GM12874 (cell line): ENCODE data around the gene SLC26A2.

Experiments
- CTCF ChIP-seq: IDR thresholded peaks from 2 replicates; pipeline ENCODE4 v1.5.1; 2011; ENCODE audit warnings: low read depth, mild to moderate bottlenecking, control low read depth, low read length, moderate library complexity; ENCODE audit not compliant: insufficient read depth

Gene SLC26A2

GRCh38 chr5:150001660-150002486, 41.3 kb downstream of the SLC26A2 start:
- peak; percentile 73 for TF ChIP-seq CTCF

GRCh38 chr5:150006318-150006717, 45.8 kb downstream of the SLC26A2 start:
- no peak for TF ChIP-seq CTCF

- no peak for TF ChIP-seq CTCF
These were observed 46.5 kb downstream of the SLC26A2 start for GRCh38 chr5:150007050-150007449.

GRCh38 chr5:150009671-150010387, 49.3 kb downstream of the SLC26A2 start:
- TF ChIP-seq CTCF, result no peak

- TF ChIP-seq CTCF, result no peak
These were observed 53.4 kb downstream of the SLC26A2 start for GRCh38 chr5:150013931-150014330.

- no peak for TF ChIP-seq CTCF
These were observed 53.9 kb downstream of the SLC26A2 start for GRCh38 chr5:150014456-150014855.

GRCh38 chr5:150015415-150015814, 54.9 kb downstream of the SLC26A2 start:
- no peak for TF ChIP-seq CTCF
